GM11168 (cell line): ENCODE measurements around the gene SMARCAD1.

ENCODE experiments used
- in situ Hi-C: fragments of 300-500 bp; cut with MboI; formaldehyde crosslinking; loops from one replicate; pipeline ENCODE4 v1.12.0; 2022; ENCODE audit warnings: low sequenced_read_pairs; ENCODE audit not compliant: unreplicated experiment

Gene SMARCAD1

GRCh38 chr4:94338681-94339351 is 131.2 kb downstream of the SMARCAD1 start:
- in situ Hi-C loops = no loop called here

- in situ Hi-C loops = no loop called here
Measured at GRCh38 chr4:94339779-94340178, 132.1 kb downstream of the SMARCAD1 start.
